ENCODE measurements around the gene CAPN10. TPM values are rescaled to one million over a fixed set of nuclear protein-coding genes. Genes with fewer than 3 reads are reported as not detected.

CAPN10 gene
- total RNA-seq, 3 donors from 2014 or later, result 17.0 to 26.2 (median 25.5) TPM

- Histone ChIP-seq H3K36me3 (no peaks in the 10 kb centered on the region), H3K4me3 (no peak overlapping the region), H3K27me3 (no peaks in the 10 kb centered on the region), H3K4me1 (no peaks in the 10 kb centered on the region), H3K27ac (no peak overlapping the region), H3K9me3 (no peaks in the 10 kb centered on the region)
- peak in 1 of 2 donors; percentile 43 for DNase-seq (ENCODE audit: low spot score in 2 of 2)
- intact Hi-C loops (cut with DNase I; ENCODE audit: low total_unique reads), result no loop called here
- TF ChIP-seq POLR2A (IDR thresholded peaks at IDR 0.05) (no peak), POLR2AphosphoS5 (IDR thresholded peaks at IDR 0.05) (no peak), CTCF (IDR thresholded peaks at IDR 0.05) (no peak)
These were observed 40.2 kb downstream of the CAPN10 start for GRCh38 chr2:240626531-240627300.

- Histone ChIP-seq H3K4me3 (no peak overlapping the region), H3K36me3 (no peaks in the 10 kb centered on the region), H3K9me3 (peaks cover 0 to 2% of the 10 kb centered on the region in 2 donors), H3K4me1 (no peaks in the 10 kb centered on the region), H3K27me3 (no peaks in the 10 kb centered on the region), H3K27ac (no peak overlapping the region)
- DNase-seq (ENCODE audit: low spot score in 2 of 2), result no peak
- TF ChIP-seq POLR2AphosphoS5 (IDR thresholded peaks at IDR 0.05) (no peak), CTCF (IDR thresholded peaks at IDR 0.05) (no peak), POLR2A (IDR thresholded peaks at IDR 0.05) (no peak)
- intact Hi-C loops (cut with DNase I; ENCODE audit: low total_unique reads), result no loop called here
These were observed 41.4 kb downstream of the CAPN10 start for GRCh38 chr2:240627736-240628506.

- no peak for DNase-seq (ENCODE audit: low spot score in 2 of 2)
- H3K36me3 ChIP-seq, result no peaks in the 10 kb centered on the region
- intact Hi-C loops (cut with DNase I; ENCODE audit: low total_unique reads), result no loop called here
- no peak overlapping the region for H3K4me3 ChIP-seq
- H3K27me3 ChIP-seq, result no peaks in the 10 kb centered on the region
- peaks cover 0 to 8% of the 10 kb centered on the region in 2 donors for H3K9me3 ChIP-seq
- TF ChIP-seq POLR2AphosphoS5 (IDR thresholded peaks at IDR 0.05) (no peak), CTCF (IDR thresholded peaks at IDR 0.05) (no peak), POLR2A (IDR thresholded peaks at IDR 0.05) (no peak)
- no peak overlapping the region for H3K27ac ChIP-seq
- H3K4me1 ChIP-seq, result no peaks in the 10 kb centered on the region
These were observed 41.9 kb downstream of the CAPN10 start for GRCh38 chr2:240628507-240628807.

- Histone ChIP-seq H3K36me3 (no peaks in the 10 kb centered on the region), H3K27me3 (no peaks in the 10 kb centered on the region), H3K27ac (no peak overlapping the region), H3K4me3 (no peak overlapping the region), H3K9me3 (peaks cover 5 to 13% of the 10 kb centered on the region in 2 donors), H3K4me1 (no peaks in the 10 kb centered on the region)
- intact Hi-C loops (cut with DNase I; ENCODE audit: low total_unique reads), result no loop called here
- TF ChIP-seq POLR2AphosphoS5 (IDR thresholded peaks at IDR 0.05), result no peak
- TF ChIP-seq POLR2A (IDR thresholded peaks at IDR 0.05), result no peak
- TF ChIP-seq CTCF (IDR thresholded peaks at IDR 0.05), result no peak
- peak in 1 of 2 donors; percentile 44 for DNase-seq (ENCODE audit: low spot score in 2 of 2)
These were observed 42.5 kb downstream of the CAPN10 start for GRCh38 chr2:240628808-240629618.

Measured in breast epithelium (tissue), 4 donors.